HTERT RPE-1 (cell line): ENCODE data around the gene YTHDF2.
"Not testable (repeated sequence)": the region's sequence is repeated elsewhere in the genome, so short reads cannot be mapped to it uniquely, and the experiment has no call there.

Experiments
- in situ Hi-C: fragments of 300-500 bp; cut with MboI; formaldehyde crosslinking; loops from 4 replicates; pipeline ENCODE4 v1.14.3; 2020; ENCODE audit warnings: low sequenced_read_pairs

YTHDF2 gene

GRCh38 chr1:28758420-28758819, 21.7 kb downstream of the YTHDF2 start:
- in situ Hi-C loops: no loop called here

- in situ Hi-C loops: no loop called here
Observed at GRCh38 chr1:28759257-28759656, 22.5 kb downstream of the YTHDF2 start.

GRCh38 chr1:28761189-28761588, 24.4 kb downstream of the YTHDF2 start:
- in situ Hi-C loops: no loop called here

- in situ Hi-C loops: no loop called here
Observed at GRCh38 chr1:28766532-28767183, 29.9 kb downstream of the YTHDF2 start.

GRCh38 chr1:28770601-28771165, 33.9 kb downstream of the YTHDF2 start:
- in situ Hi-C loops: no loop called here

- in situ Hi-C loops: not testable (repeated sequence)
Observed at GRCh38 chr1:28771921-28772320, 35.2 kb downstream of the YTHDF2 start.

GRCh38 chr1:28773105-28773504, 36.4 kb downstream of the YTHDF2 start:
- in situ Hi-C loops: no loop called here

- in situ Hi-C loops: no loop called here
Observed at GRCh38 chr1:28775121-28775942, 38.6 kb downstream of the YTHDF2 start.

- in situ Hi-C loops: no loop called here
Observed at GRCh38 chr1:28776341-28776740, 39.6 kb downstream of the YTHDF2 start.

- in situ Hi-C loops: no loop called here
Observed at GRCh38 chr1:28778021-28778420, 41.3 kb downstream of the YTHDF2 start.

GRCh38 chr1:28779751-28780408, 43.1 kb downstream of the YTHDF2 start:
- in situ Hi-C loops: no loop called here

GRCh38 chr1:28781305-28781704, 44.6 kb downstream of the YTHDF2 start:
- in situ Hi-C loops: no loop called here

- in situ Hi-C loops: no loop called here
Observed at GRCh38 chr1:28782011-28782410, 45.3 kb downstream of the YTHDF2 start.

GRCh38 chr1:28783363-28783762, 46.6 kb downstream of the YTHDF2 start:
- in situ Hi-C loops: no loop called here

- in situ Hi-C loops: no loop called here
Observed at GRCh38 chr1:28789412-28789811, 52.7 kb downstream of the YTHDF2 start.

- in situ Hi-C loops: no loop called here
Observed at GRCh38 chr1:28789816-28790215, 53.1 kb downstream of the YTHDF2 start.

GRCh38 chr1:28790377-28791035, 53.8 kb downstream of the YTHDF2 start:
- in situ Hi-C loops: no loop called here

GRCh38 chr1:28791929-28792328, 55.2 kb downstream of the YTHDF2 start:
- in situ Hi-C loops: not testable (repeated sequence)

GRCh38 chr1:28792644-28793121, 55.9 kb downstream of the YTHDF2 start:
- in situ Hi-C loops: no loop called here

- in situ Hi-C loops: not testable (repeated sequence)
Observed at GRCh38 chr1:28794582-28794981, 57.8 kb downstream of the YTHDF2 start.
